ACC112 (cell line): ENCODE measurements around the gene PRIM2.
"Not testable (repeated sequence)": the region's sequence is repeated elsewhere in the genome, so short reads cannot be mapped to it uniquely, and the experiment has no call there.

ENCODE experiments used
- H2AFZ ChIP-seq: fragments of 200-600 bp; sonication (generic); one replicate; pipeline ENCODE4 v1.6.0; 2017; ENCODE audit warnings: antibody characterized with exemption, low read length; ENCODE audit not compliant: unreplicated experiment
- H3K27ac ChIP-seq: fragments of 200-600 bp; sonication (generic); 2 replicates; pipeline ENCODE4 v1.5.1; 2014; ENCODE audit warnings: low read depth, mild to moderate bottlenecking, antibody characterized with exemption, low read length, moderate library complexity
- H3K27me3 ChIP-seq: fragments of 200-600 bp; sonication (generic); 2 replicates; pipeline ENCODE4 v1.6.1; 2014; ENCODE audit warnings: mild to moderate bottlenecking, antibody characterized with exemption, low read length, moderate library complexity, mixed read lengths; ENCODE audit not compliant: insufficient read depth
- H3K36me3 ChIP-seq: fragments of 200-600 bp; sonication (generic); 2 replicates; pipeline ENCODE4 v1.6.1; 2016; ENCODE audit warnings: mild to moderate bottlenecking, antibody characterized with exemption, low read length, moderate library complexity, mixed read lengths; ENCODE audit not compliant: insufficient read depth
- H3K4me1 ChIP-seq: fragments of 200-600 bp; sonication (generic); one replicate; pipeline ENCODE4 v1.6.1; 2016; ENCODE audit warnings: low read length, mixed read lengths; ENCODE audit not compliant: insufficient read depth, unreplicated experiment, control insufficient read depth
- H3K4me3 ChIP-seq: fragments of 200-600 bp; sonication (generic); 2 replicates; pipeline ENCODE4 v1.5.1; 2014; ENCODE audit warnings: mild to moderate bottlenecking, low read depth, low read length
- H3K79me2 ChIP-seq: fragments of 200-600 bp; sonication (generic); one replicate; pipeline ENCODE4 v1.6.0; 2016; ENCODE audit warnings: low read length; ENCODE audit not compliant: control insufficient read depth, unreplicated experiment, insufficient read depth

The PRIM2 gene

GRCh38 chr6:57502387-57502786, 185.0 kb downstream of the PRIM2 start:
- H3K36me3 ChIP-seq, H3K27me3 ChIP-seq, H2AFZ ChIP-seq, H3K4me3 ChIP-seq, H3K27ac ChIP-seq, H3K79me2 ChIP-seq: not testable (repeated sequence)
- H3K4me1 ChIP-seq = peaks cover 12% of the 10 kb centered on the region

GRCh38 chr6:57505251-57505650, 187.8 kb downstream of the PRIM2 start:
- H3K27ac ChIP-seq, H3K27me3 ChIP-seq, H3K4me1 ChIP-seq, H3K79me2 ChIP-seq, H3K4me3 ChIP-seq, H2AFZ ChIP-seq, H3K36me3 ChIP-seq: not testable (repeated sequence)

GRCh38 chr6:57510390-57510789, 193.0 kb downstream of the PRIM2 start:
- not testable (repeated sequence) for H3K4me3 ChIP-seq, H3K27me3 ChIP-seq, H3K36me3 ChIP-seq, H2AFZ ChIP-seq, H3K27ac ChIP-seq, H3K4me1 ChIP-seq, H3K79me2 ChIP-seq

- H3K27ac ChIP-seq, H3K27me3 ChIP-seq: not testable (repeated sequence)
Measured at GRCh38 chr6:57515171-57515570, 197.7 kb downstream of the PRIM2 start.

GRCh38 chr6:57515845-57516244, 198.4 kb downstream of the PRIM2 start:
- not testable (repeated sequence) for H3K4me3 ChIP-seq, H3K27ac ChIP-seq, H3K27me3 ChIP-seq, H2AFZ ChIP-seq, H3K4me1 ChIP-seq, H3K79me2 ChIP-seq, H3K36me3 ChIP-seq

More at GRCh38 chr6:57515171-57515570, 197.7 kb downstream of the PRIM2 start:
- not testable (repeated sequence) for H3K79me2 ChIP-seq, H2AFZ ChIP-seq, H3K4me3 ChIP-seq, H3K4me1 ChIP-seq, H3K36me3 ChIP-seq

GRCh38 chr6:57516776-57517175, 199.3 kb downstream of the PRIM2 start:
- H3K27ac ChIP-seq, H3K79me2 ChIP-seq, H3K36me3 ChIP-seq, H3K4me1 ChIP-seq, H2AFZ ChIP-seq, H3K4me3 ChIP-seq, H3K27me3 ChIP-seq: not testable (repeated sequence)

- not testable (repeated sequence) for H3K4me1 ChIP-seq, H3K79me2 ChIP-seq, H3K36me3 ChIP-seq, H3K27me3 ChIP-seq, H3K4me3 ChIP-seq, H2AFZ ChIP-seq, H3K27ac ChIP-seq
Measured at GRCh38 chr6:57519198-57519597, 201.8 kb downstream of the PRIM2 start.

- not testable (repeated sequence) for H3K4me3 ChIP-seq, H3K4me1 ChIP-seq, H3K27me3 ChIP-seq, H3K27ac ChIP-seq, H3K79me2 ChIP-seq, H3K36me3 ChIP-seq, H2AFZ ChIP-seq
Measured at GRCh38 chr6:57521085-57521484, 203.7 kb downstream of the PRIM2 start.

GRCh38 chr6:57523221-57523620, 205.8 kb downstream of the PRIM2 start:
- H3K27ac ChIP-seq, H2AFZ ChIP-seq, H3K4me3 ChIP-seq, H3K4me1 ChIP-seq, H3K79me2 ChIP-seq, H3K27me3 ChIP-seq, H3K36me3 ChIP-seq: not testable (repeated sequence)

- not testable (repeated sequence) for H3K27ac ChIP-seq, H3K4me1 ChIP-seq, H3K27me3 ChIP-seq, H3K36me3 ChIP-seq, H3K79me2 ChIP-seq, H3K4me3 ChIP-seq, H2AFZ ChIP-seq
Measured at GRCh38 chr6:57529755-57530154, 212.3 kb downstream of the PRIM2 start.

- not testable (repeated sequence) for H3K4me1 ChIP-seq, H3K79me2 ChIP-seq, H3K4me3 ChIP-seq, H3K27me3 ChIP-seq, H3K36me3 ChIP-seq, H3K27ac ChIP-seq, H2AFZ ChIP-seq
Measured at GRCh38 chr6:57532660-57533059, 215.2 kb downstream of the PRIM2 start.

GRCh38 chr6:57535121-57535520, 217.7 kb downstream of the PRIM2 start:
- H3K27ac ChIP-seq, H3K79me2 ChIP-seq, H3K4me3 ChIP-seq, H3K36me3 ChIP-seq, H3K4me1 ChIP-seq, H3K27me3 ChIP-seq, H2AFZ ChIP-seq: not testable (repeated sequence)
